Ovary (tissue), 9 donors: ENCODE results near the gene TXNL1. TPM values are rescaled to one million over a fixed set of nuclear protein-coding genes. Genes with fewer than 3 reads are reported as not detected.
A peak's percentile ranks its signal among the peaks of the same experiment; 100 is the strongest.
"Not testable (repeated sequence)": the region's sequence is repeated elsewhere in the genome, so short reads cannot be mapped to it uniquely, and the experiment has no call there.

Experiments
- DNase-seq, 5 donors: peaks; one replicate each; pipeline ENCODE4 v3.0.0-alpha.2; 2019 to 2020
- H3K27ac ChIP-seq, 2 donors: fragments of 200-600 bp; one replicate each; pipeline versions ENCODE4 v1.5.1 to v1.8.0; 2019 to 2022
- H3K27me3 ChIP-seq: fragments of 200-600 bp; one replicate; pipeline ENCODE4 v1.8.0; 2022
- H3K36me3 ChIP-seq: fragments of 200-600 bp; sonication (generic); one replicate; pipeline ENCODE4 v1.5.1; 2019
- H3K4me1 ChIP-seq: one replicate; pipeline ENCODE4 v1.8.1; 2013; ENCODE audit warnings: mild to moderate bottlenecking, moderate library complexity; ENCODE audit not compliant: insufficient read depth
- H3K4me3 ChIP-seq: fragments of 200-600 bp; sonication (generic); one replicate; pipeline ENCODE4 v1.5.1; 2017
- H3K9me3 ChIP-seq, 2 donors: fragments of 200-600 bp in 1 of 2; sonication (generic) in 1 of 2; one replicate each; pipeline versions ENCODE4 v1.5.1 to v1.8.1; 2013 to 2019; ENCODE audit warnings: mild to moderate bottlenecking in 1 of 2, moderate library complexity in 1 of 2
- CTCF ChIP-seq, 3 donors: fragments of 450-650 bp in 2 of 3; fragments of 200-600 bp in 1 of 3; IDR thresholded peaks; one replicate each; pipeline versions ENCODE4 v1.5.1 to v1.8.0; 2016 to 2022; ENCODE audit warnings: antibody characterized with exemption in 3 of 3, mild to moderate bottlenecking in 1 of 3
- EP300 ChIP-seq: sonication (generic); formaldehyde crosslinking; IDR thresholded peaks from one replicate; pipeline ENCODE4 v1.6.1; 2017; ENCODE audit warnings: antibody characterized with exemption
- POLR2A ChIP-seq: fragments of 450-650 bp; IDR thresholded peaks from one replicate; pipeline ENCODE4 v1.6.1; 2017; ENCODE audit warnings: antibody characterized with exemption, mild to moderate bottlenecking, moderate library complexity
- WGBS, 3 donors: extraction: QIAGEN DNeasy Blood & Tissue Kit in 1 of 3; methylation state at CpG; one replicate each; pipeline versions ENCODE4 v1.1.5 to v1.1.7; 2013 to 2017; 5-methylcytosine and 5-hydroxymethylcytosine counted together
- intact Hi-C, 4 donors: fragments of 100-400 bp; cut with DNase I; formaldehyde crosslinking; loops; one replicate each; pipeline versions ENCODE4 v1.11.0 to v1.15.1; 2022 to 2023
- polyA plus RNA-seq, 2 donors: library from polyadenylated mRNA; stranded (reverse); fragments of 200-250 nt in 1 of 2; fragments of 350-450 nt in 1 of 2; fragmentation: Illumina TruSeq in 1 of 2; extraction: RNeasy Lipid Tissue Mini Kit (QIAGEN cat#74804) in 1 of 2; gene quantifications; one replicate each; pipeline ENCODE4 v1.2.3, GENCODE V29; 2013 to 2014
- total RNA-seq, 7 donors: library from RNA; depleted of rRNA in 2 of 7; stranded (reverse); fragments of >200 nt in 2 of 7; fragmentation: NEBNext Ultra II Directional in 3 of 7; extraction: Animal tissue kit (Norgen Biotek cat#: 25700) in 3 of 7; gene quantifications; one replicate each; pipeline versions ENCODE4 v1.1.0 to v1.2.4, GENCODE V29; 2016 to 2023
- donor health status: DM: no; HTN: no; CAD: no; lungs with moderate emphysema.
- donor health status: DM: no; HTN: no; CAD: no.
- donor health status: Bipolar disorder and iron deficiency.
- donor health status: DM: yes; HTN: yes; CAD: no.
- donor health status: DM: no; HTN: no; CAD: no.
- donor health status: DM: yes; HTN: yes; CAD: no.

The TXNL1 gene
- total and polyA plus RNA-seq, 9 donors: 34.6 to 109 (median 61.9) TPM

GRCh38 chr18:56579451-56579850 lies 58.9 kb downstream of the TXNL1 start:
- Histone ChIP-seq H3K4me1 (peaks cover 6% of the 10 kb centered on the region), H3K27ac (no peak overlapping the region), H3K4me3 (no peak overlapping the region), H3K36me3 (no peaks in the 10 kb centered on the region), H3K9me3 (no peaks in the 10 kb centered on the region), H3K27me3 (no peaks in the 10 kb centered on the region)
- TF ChIP-seq EP300 (no peak), POLR2A (no peak), CTCF (IDR thresholded peaks at IDR 0.05) (no peak)
- no peak for DNase-seq
- intact Hi-C loops: loop anchor here in 3 of 4 donors (5.0 to 10.0 kb wide), 6 partner anchors 575 to 1347 kb away; no protein-coding TSS in a partner anchor

- TF ChIP-seq POLR2A: no peak
- Histone ChIP-seq H3K4me3 (no peak overlapping the region), H3K9me3 (no peaks in the 10 kb centered on the region), H3K4me1 (peaks cover 10% of the 10 kb centered on the region), H3K27ac (no peak overlapping the region), H3K36me3 (no peaks in the 10 kb centered on the region), H3K27me3 (no peaks in the 10 kb centered on the region)
- DNase-seq: no peak
- intact Hi-C loops: loop anchor here in 3 of 4 donors (5.0 to 10.0 kb wide), 6 partner anchors 572 to 1345 kb away; no protein-coding TSS in a partner anchor
- WGBS, 3 donors: 12 to 49% (median 24%) methylated on average over 14 of the region's 14 CpGs
Observed at GRCh38 chr18:56576826-56577573, 61.4 kb downstream of the TXNL1 start.

GRCh38 chr18:56575819-56576663 lies 62.4 kb downstream of the TXNL1 start:
- DNase-seq: no peak
- Histone ChIP-seq H3K36me3 (no peaks in the 10 kb centered on the region), H3K4me1 (peaks cover 10% of the 10 kb centered on the region), H3K27ac (no peak overlapping the region), H3K27me3 (no peaks in the 10 kb centered on the region), H3K4me3 (no peak overlapping the region), H3K9me3 (no peaks in the 10 kb centered on the region)
- intact Hi-C loops: loop anchor here in 3 of 4 donors (5.0 to 10.0 kb wide), 6 partner anchors 571 to 1344 kb away; no protein-coding TSS in a partner anchor
- 11 to 19% (median 14%) methylated on average over 8 of the region's 8 CpGs for WGBS, 3 donors
- TF ChIP-seq CTCF (IDR thresholded peaks at IDR 0.05) (peak; percentile 38 to 83 (median 74)), EP300 (no peak)

GRCh38 chr18:56574861-56575260 lies 63.5 kb downstream of the TXNL1 start:
- intact Hi-C loops: loop anchor here in 3 of 4 donors (5.0 to 10.0 kb wide), 6 partner anchors 570 to 1343 kb away; no protein-coding TSS in a partner anchor
- no peak for TF ChIP-seq POLR2A
- no peak for TF ChIP-seq CTCF (IDR thresholded peaks at IDR 0.05)
- no peak for TF ChIP-seq EP300
- WGBS, 3 donors: 0 to 4% (median 2%) methylated on average over 3 of the region's 3 CpGs
- peaks cover 10% of the 10 kb centered on the region for H3K4me1 ChIP-seq
- DNase-seq: peak; percentile 53 to 71 (median 59)
- no peaks in the 10 kb centered on the region for H3K9me3 ChIP-seq
- H3K4me3 ChIP-seq: no peak overlapping the region
- no peaks in the 10 kb centered on the region for H3K36me3 ChIP-seq
- peak overlapping the region in 1 of 2 donors; percentile 43 for H3K27ac ChIP-seq
- no peaks in the 10 kb centered on the region for H3K27me3 ChIP-seq

GRCh38 chr18:56572267-56572666 lies 66.1 kb downstream of the TXNL1 start:
- not testable (repeated sequence) for H3K36me3 ChIP-seq, DNase-seq, H3K4me3 ChIP-seq, H3K27me3 ChIP-seq, H3K9me3 ChIP-seq, H3K27ac ChIP-seq
- 98% methylated on average over 34 to 36 of the region's 36 CpGs for WGBS, 3 donors
- intact Hi-C loops: loop anchor here in 3 of 4 donors (10.0 kb wide), 4 partner anchors 567 to 1337 kb away; no protein-coding TSS in a partner anchor
- peaks cover 10% of the 10 kb centered on the region for H3K4me1 ChIP-seq
